Measurements from ENCODE around the gene USP40.

USP40 gene

DNA sequence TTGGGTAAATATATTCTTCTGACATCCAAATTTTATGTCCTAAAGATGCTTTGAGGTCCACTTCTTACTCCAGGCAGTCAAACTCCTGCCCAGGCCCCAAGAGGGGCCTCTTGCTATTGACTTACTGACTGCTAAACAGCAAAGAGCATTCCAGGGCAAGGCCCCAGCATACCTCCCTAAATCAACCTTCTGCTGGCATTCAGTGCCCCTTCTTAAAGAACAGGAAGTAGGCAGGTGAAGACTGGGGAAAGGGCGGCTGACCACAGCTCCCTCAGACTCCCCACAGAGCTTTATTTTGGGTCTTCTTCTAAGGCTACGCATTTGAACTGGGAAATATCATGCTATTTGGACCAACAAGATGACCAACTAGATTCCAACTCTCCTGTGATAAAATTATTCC lies 68.9 kb downstream of the USP40 start:
- no peak for DNase-seq (ENCODE audit: low read depth in 2 of 2)

DNA sequence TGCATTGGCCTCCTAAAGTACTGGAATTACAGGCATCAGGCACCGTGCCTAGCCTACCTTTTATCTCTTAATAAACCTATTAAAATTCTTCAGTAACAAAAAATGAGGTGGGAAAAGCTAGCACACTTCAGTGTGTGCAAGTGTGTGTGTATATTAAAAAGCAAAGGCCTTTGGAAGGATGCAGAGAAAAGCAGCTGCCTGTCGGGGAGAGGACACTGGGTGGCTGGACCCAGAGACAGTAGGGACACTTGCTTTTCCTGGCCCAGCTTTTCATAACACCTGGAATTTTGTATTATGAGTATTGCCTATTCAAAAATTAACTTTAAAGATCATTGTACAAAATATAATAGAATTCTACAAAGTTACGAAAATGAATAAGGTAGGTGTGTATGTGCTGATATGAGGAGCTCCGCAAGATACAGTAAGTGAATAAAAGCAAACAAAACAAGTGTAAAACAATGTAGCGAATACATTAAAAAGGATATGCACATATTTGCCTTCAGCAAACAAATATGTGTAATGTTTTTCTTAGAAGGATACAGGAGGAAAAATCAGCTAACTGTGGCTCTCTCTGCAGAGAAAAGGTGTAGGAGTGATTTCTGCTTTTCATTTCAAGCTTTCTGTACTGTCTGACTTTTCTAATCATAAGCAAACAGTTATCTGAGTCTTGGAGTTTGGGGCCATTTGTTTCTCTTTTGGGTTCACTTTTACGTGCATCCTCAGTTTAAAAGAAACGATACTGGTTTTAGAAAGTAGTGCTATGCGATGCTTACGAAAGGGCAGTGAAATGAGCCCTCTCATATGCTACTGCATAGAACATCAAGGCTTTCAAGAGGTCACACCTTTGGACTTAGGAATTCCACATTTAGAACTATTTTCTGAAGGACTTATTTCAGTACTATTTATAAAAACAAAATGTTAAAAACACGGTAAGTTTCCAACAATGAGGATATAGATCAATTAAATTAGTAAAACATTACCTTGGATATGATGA lies 70.8 kb downstream of the USP40 start:
- no peak for DNase-seq (ENCODE audit: low read depth in 2 of 2)

DNA sequence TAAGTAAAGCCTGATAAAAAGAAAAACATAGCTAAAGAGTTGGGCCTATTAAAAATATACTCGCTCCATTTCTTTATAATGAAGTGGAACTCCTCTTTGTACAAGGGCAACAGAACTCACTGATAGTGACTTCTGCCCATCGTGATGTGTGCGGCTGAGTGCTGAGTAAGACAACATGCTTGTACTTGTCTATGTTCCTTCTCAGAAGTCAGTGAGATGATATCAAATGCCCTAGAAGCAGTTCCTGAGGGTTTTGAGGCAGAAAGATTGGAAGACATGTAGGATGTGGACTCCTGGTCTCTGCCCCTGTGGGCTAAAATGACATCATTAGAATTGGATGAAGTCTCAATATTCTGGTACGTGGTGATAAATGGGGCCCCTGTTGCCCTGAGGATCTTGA lies 73.8 kb downstream of the USP40 start:
- no peak for DNase-seq (ENCODE audit: low read depth in 2 of 2)

DNA sequence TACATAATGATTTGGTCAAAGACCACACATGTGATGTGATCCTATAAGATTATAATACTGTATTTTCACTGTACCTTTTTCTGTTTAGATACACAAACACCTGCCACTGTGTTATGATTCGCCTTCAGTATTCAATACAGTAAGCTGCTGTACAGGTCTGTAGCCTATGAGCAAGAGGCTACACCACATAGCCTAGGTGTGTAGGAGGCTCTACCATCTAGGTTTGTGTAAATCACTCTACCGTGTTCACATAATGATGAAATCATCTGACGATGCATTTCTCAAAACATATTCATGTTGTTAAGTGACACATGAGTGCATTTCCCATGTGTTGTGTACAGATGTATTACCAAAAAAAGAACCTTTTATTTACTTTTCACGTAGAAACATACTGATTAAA lies 74.5 kb downstream of the USP40 start:
- no peak for DNase-seq (ENCODE audit: low read depth in 2 of 2)

DNA sequence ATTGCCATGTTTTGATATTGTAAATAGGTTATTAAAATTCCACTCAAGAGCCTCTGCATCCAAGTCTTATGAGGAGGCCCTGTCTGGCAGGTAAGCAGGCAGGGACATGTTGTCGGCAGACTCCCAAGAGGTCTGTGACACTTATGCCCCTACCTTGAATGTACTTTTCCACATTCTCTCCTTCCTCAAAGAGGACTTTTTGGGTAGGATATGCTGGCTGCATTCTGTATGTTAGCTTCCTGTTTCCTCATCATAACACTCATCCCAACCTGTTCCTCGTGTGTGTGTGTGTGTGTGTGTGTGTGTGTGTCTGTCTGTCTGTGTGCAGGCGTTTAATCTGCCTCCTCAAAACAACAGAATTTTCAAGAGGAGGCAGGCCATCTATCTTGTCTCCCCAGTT lies 75.3 kb downstream of the USP40 start:
- no peak for DNase-seq (ENCODE audit: low read depth in 2 of 2)

DNA sequence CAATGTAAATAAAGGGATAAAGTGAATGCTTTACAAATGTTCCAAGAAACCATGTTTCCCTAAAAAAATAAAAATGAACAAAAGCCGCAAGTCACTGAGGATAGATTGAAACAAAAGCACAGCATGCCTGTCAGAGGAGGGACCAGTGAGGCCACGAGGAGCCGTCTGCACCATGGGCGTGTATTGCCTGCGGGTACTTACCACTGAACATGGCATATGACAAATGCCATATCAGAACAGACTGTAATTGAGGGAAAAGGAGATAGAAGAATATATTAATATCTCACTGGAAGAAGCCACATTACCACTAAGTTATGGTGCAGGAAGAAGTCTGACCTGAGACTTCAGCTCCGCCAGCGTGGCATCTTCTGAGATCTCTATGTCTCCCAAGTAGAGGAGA lies 75.8 kb downstream of the USP40 start:
- no peak for DNase-seq (ENCODE audit: low read depth in 2 of 2)

DNA sequence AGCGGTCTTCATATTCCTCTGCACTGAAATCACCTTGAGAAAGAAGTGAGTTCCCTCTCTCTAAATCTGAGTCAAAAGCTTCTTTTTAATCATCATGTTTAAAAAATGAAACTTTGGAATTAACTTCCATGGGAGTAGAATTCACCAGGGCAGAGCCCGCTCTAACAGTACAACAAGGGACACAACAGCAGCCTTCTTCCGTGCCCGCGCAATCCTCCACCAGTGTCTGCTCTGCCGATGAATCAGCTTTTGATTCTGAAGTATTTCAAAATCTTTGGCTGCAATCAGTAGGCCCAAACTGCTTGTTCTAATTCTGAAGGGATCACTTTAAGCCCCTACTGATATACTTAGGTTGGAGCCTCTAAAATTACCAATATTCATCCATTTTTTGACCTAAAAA lies 76.9 kb downstream of the USP40 start:
- no peak for DNase-seq (ENCODE audit: low read depth in 2 of 2)

DNA sequence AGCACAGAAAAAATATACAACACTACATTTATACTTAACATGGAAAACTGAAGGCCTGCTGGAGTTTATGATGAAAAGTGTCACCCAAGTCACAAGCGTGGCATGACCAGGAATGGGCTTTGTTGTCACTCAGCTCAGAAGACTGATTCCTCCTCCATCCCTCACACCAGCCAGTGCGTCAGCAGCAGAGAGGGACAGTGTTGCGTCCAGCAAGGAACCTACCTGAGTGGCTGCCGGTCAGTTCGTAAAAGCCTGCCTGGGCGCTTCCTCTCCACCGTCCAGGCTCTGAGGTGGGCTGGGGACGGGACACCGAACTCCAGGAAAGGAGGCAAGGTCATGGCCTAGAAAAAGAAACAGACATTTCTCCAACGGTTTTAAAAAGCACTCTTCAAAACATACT lies 77.4 kb downstream of the USP40 start:
- no peak for DNase-seq (ENCODE audit: low read depth in 2 of 2)

DNA sequence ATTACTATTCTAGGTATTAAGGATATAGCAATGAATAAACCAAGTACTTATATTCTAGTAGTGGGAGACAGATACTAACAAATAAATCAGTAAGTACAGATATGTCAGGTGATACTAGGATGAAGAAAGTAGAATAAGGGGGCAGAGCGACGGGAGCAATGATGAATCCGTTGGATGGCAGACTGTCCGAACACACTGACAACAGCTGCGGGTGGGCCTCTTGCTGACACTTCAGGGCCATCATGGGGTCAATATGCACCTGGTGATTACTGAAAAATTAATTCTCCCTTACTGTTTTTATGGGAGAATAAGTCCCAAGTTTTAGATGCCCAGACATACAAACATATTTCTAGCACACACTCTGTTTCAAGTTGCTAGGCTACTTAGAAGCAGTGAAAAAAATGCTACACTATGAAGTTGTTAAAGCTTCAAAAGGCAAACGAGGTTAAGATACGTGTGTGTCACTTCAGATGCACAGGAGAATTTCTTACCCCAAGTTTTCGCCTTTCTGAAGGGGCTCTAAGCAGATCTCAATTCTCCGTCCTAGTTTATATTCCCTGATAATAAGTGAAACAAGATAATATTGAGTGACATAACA lies 78.7 kb downstream of the USP40 start:
- DNase-seq (ENCODE audit: low read depth in 2 of 2): no peak

DNA sequence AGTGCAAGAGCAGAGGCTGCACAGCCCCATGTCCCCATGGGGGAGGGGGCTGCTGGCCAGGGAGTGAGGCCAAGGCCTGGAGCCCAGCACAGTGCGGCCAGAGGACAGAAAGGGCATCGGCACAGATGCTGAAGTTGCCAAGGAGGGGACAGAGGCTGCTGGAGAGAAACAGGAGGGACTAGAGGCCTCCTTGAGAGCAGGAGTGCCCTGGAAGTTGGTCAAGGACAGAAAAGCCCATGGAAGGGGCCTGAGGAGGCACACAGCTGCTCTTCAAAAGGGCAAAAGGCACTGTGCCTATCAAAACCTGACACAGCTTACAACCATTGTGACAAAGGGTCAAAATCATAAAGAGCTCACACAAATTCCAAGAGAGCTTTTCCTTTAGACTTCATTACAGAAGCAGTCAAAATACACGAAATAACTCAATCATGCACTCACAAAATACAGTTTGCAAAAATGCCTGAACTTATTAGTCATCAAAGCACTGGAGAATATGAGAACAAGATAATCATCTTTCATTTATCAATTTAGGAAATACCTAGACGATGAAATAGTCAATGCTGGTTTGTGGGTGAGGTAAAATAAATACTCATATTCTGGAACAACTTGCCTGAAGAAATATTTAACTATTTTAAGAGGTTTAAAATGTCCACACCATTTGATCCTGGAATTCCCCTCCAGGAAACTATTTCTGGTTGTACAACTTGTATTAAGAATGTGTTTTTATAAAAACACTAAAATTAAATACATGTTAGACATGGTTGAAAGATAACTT lies 79.6 kb downstream of the USP40 start:
- DNase-seq (ENCODE audit: low read depth in 2 of 2): no peak

DNA sequence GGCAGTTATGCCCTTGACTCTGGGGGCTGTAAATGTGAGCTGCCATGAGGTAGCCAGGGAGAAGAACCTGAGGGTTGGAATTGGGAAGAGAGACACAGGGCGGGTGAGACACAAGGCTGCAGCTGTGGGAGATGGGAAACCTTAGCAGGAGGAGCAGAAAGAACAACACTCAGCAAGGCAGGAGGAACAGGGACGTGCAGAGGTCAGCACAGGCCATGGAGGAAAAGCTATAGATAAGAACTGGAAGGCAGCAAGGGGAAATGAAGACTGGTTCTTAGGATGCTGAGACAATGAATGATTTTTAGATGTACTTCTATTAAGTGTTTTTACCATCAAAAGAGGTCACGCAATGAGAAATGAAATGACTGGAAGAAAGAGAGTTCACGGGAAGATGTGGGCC lies 80.2 kb downstream of the USP40 start:
- DNase-seq (ENCODE audit: low read depth in 2 of 2): no peak

DNA sequence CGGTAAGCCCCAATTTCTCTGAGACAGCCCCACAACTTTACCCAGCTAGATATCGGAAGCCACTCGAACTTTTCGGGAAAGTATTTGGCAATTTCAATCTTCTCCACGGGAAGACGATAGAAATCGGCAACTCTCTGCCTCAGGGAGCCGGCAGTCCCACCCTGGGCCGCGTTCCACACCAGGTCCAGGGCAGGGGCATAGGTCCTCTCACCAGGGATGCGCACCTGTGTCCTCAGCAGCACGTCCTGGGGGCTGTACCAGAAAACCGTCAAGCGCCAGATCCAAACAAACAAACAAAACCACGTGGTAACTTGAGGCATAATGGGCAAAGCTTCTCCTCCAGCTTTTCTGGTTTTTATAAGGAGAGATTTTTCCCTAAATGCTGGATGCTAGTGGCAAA lies 80.9 kb downstream of the USP40 start:
- no peak for DNase-seq (ENCODE audit: low read depth in 2 of 2)

DNA sequence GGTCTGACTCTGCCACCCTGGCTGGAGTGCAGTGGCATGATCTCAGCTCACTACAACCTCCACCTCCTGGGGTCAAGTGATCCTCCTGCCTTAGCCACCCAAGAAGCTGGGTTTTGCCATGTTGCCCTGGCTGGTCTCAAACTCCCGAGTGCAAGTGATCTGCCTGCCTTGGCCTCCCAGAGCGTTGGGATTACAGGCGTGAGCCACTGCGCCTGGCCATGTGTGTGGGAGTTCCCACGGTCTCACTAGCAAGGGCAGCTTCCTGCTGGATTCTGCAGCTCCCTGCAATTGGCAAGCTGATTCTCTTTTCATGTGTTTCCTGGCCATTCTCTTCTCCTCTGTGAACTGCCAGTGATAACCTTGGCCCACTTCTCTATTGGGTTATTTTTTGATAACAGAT lies 84.0 kb downstream of the USP40 start:
- DNase-seq (ENCODE audit: low read depth in 2 of 2): no peak

DNA sequence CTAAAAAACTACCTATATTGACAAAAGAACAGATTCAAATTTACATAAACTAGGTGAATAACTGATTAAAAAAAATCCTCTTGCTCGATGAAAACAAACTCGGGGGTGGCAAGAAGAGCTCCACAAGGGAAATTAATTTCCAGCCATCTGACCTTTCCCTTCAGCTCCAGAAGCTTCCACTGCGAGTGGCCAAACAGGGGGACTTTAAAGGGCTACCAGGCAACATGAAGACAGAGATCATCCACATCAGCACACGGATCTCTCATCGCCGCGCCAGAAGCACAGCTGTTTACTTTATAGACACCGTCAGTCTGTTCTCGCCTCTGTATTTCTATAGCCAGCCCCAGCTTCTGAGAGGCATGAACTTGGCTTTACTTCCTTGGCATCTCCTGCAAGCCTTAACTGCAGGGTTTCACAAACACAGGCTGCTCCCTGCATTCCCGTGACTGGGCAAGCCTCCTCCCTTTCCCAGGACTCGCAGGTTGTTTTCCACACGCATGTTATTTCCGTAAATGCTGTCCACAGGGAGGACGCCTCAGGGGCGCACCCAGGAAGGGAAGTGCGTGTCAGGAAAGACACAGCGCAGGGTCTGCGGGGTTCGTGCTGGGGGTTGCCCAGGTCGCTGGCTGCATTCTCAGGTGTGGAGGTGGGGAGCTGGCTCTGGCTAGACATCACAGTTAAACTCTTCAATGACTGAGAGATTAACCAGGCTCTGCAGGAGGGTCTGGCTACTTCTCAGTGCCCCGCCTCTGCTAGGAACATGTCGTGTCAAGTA lies 85.0 kb downstream of the USP40 start:
- no peak for DNase-seq (ENCODE audit: low read depth in 2 of 2)

DNA sequence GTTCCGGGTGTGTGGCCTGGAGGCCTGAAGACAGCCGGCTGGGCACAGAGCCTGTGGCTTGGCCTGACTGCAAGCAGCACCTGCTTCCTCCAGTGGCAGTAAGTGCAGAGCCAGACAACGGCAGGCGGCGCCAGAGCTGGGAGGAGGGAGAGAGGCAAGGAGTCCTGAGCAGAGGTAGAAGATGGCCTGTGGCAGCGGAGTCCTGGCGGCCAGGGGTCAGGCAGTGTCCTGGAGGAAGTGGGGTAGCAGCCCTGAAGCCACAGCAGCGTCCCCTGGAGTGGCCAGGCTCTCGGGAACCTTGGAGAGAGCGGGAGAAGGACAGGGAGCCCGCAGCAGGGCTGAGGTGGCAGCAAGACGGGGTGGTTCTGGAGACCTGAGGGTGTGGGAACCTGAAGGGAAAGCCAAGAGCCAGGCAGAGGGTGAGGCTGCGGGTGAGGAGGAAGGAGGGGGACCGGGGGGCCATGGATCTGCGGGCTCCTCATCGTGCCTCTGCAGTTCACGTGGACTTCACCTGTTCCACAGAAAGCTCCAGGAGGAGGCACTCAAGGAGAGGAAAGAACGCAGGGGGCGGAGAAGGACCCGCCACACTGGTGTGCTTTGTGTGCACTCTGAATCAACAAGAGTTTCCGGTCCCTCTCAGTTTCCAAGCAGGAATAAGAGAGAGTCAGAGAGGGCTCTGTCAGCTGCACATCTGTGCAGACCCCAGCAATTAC lies 85.9 kb downstream of the USP40 start:
- DNase-seq (ENCODE audit: low read depth in 2 of 2): no peak

DNA sequence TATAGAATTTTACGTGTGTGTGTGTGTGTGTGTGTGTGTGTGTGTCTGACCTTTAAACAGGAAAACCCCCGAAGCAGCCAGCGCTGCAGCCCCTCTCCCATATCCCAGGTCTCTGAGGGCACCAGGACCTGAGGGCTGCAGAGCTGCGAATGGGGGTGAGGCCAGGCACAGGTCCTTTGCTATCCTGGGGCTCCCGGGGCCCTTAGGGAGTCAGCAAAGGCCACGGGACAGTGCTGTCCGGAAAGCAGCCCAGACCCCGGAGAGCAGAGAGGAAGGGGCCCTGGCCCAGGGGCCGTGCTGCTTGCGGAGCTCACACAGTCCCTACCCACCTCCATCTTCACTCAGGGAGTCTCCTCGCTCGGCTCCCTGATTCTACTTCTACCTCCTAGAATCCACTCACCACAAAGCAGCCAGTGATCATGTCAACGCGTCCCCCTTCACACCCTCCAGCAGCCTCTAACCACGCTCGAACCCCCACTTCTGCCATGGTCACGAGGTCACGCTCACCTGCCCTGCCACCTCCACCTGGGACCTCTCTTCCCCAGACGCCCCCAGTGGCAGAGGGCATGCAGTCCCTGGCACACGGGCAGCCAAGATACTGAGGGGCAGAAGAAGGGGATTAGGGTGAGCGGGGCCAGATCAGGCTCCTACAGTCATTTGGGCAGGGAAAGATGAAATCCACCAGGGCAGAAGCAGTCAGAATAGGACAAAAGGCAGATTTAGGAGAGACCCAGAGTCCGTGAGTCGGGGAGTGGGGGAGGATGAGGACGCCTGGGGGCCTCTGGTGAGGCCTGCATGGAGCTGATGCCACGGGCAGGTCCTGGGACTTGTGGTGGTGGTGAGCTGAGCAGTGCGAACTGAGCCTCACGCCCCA lies 86.7 kb downstream of the USP40 start:
- DNase-seq (ENCODE audit: low read depth in 2 of 2): no peak

DNA sequence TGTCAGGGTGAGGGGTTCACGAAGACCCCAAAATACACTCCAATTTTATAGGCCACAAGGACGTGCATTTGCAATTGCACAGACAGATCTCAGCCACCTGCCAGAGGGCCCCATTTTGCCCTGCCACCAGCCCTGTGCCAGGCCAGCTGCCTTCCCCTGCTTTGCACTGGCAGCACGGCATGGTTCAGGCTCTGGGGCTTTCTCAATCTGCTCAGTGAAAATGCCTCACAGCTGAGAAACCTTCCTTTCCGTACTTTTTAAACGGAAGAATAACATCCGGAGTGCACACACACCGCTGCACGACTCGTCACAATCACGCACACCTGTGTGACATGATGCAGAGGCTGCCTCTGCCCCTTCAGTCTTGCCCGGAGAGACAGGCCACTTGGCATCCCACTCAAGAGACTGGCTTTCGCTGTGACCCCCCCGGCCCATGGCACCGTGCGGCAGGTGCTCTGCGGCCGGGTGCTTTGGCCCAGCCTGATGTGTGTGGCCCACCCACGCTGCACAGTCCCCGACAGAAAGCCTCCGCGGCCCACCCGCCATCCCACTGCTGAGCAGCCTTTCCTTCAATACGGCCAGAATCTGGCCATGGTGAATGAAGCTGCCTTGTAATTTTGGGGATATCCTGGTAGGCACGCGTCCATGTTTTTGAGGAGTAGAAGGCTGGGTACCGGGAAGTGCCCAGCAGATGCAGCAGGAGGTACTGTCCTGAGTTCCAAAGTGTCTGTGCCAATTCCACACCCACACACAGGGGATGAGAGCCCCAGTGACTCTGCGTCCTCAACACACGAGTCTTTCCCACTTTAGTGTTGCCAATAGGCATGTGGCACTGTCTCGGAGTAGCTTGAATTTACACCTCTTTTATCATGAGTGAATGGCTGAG lies 88.8 kb downstream of the USP40 start:
- DNase-seq (ENCODE audit: low read depth in 2 of 2): no peak

DNA sequence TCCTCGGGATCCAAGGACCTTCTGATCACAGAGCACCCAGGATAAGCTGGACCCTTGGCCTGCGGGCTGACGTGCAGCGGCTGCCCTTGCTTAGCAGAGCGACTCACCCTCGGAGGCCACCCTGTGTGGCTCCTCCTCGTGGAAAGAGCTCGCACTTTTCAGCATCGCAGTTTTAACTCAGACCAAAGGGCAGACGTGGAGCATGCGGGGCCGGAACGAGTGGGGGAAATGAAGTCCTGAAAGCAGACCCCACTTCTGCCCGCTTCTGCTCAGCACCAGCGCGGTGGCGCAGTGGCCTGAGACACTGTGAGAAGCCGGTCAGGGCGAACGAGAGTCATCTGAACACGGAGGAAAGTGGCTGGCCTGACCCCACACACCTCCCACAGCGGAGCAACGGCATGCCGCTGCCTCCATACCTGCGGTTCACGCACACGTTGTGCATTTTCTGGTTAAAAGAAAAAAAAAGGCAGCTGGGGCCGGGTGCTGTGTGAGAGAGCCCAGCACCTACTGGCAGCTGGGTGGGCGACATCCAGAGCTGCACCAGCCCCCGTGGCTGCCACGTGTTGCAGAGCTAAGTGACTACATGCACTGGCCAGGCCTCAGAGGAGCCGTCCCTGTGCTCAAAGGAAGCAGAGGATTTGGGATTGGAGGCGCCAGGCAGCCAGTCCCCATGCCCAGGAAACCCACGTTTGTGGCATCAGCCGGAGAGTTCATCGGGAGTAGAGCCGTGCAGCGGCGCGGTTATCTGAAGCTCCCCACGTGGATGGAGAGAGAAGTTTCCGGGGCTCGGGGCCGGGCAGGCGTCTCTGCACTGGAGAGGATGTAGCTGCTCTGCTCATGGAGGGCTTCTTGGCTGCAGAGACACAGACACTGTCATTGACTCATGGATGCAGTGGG lies 89.7 kb downstream of the USP40 start:
- no peak for DNase-seq (ENCODE audit: low read depth in 2 of 2)

Data from stimulated activated CD4-positive, alpha-beta T cell treated with anti-CD3 and anti-CD28 coated beads, Interleukin-1b, Interleukin-23, amount 100 ng/mL, for 1 hour (primary cell).